Activated CD4-positive, alpha-beta T cell treated with anti-CD3 and anti-CD28 coated beads for 24 hours (primary cell): ENCODE results near the gene SCRG1.
A peak's percentile ranks its signal among the peaks of the same experiment; 100 is the strongest.

Experiments
- DNase-seq, 2 donors: peaks; one replicate each; pipeline ENCODE4 v3.0.0-alpha.2; 2020; ENCODE audit warnings: low read depth in 2 of 2

The SCRG1 gene

GRCh38 chr4:173362666-173363065 is 36.2 kb downstream of the SCRG1 start:
- DNase-seq: no peak

DNA sequence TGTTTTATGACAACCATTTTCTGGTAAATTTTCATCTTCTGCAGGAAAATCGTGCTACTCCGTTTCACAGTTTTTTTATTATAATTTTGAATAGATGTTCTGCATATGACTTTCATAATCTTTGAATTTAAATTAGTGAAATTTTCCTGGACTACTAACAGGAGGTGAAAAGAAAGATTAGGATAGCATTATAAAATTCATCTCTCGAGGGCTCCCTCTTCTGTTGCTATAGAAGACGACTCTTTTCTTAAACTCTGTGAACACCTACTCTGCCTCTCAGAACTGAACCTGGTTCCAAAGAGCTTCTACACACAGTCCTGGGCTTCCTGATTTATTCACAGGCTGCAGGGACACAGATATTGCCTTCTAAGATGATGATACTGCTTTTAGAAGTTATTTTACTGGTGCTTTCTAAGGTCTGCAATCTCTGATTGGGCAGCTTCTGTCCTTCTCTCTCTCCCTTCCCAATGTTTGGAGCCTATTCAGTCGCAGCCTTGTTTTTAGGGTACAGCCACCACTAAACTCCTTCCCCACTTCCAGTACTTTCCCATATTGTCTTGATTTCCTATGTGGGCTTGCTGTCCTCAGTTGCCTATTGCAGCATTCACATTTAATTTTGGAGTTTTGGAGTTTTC is 38.2 kb downstream of the SCRG1 start:
- DNase-seq: no peak

DNA sequence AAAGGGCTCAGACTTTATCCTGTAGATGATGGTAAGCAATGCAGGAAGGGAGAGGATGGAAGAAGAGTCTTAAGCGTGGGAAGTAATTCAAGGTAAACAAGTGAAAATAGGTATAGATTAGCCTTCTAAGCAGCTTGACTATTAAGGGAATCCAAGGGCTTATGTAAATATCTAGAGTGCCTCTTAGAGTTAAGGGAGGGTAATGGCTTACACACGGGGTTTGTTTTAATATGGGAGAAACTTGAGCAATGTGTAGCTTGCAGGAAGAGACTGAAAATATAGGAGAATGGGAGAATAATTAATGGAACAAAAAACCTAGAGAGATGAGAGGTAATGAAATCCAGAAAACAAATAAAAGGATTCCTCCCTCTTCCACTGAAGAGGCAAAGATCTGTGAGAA is 41.0 kb downstream of the SCRG1 start:
- DNase-seq: no peak

GRCh38 chr4:173347467-173347866 is 51.4 kb downstream of the SCRG1 start:
- no peak for DNase-seq

- DNase-seq: no peak
These were observed 52.8 kb downstream of the SCRG1 start for GRCh38 chr4:173346074-173346473.

- DNase-seq: no peak
These were observed 53.3 kb downstream of the SCRG1 start for GRCh38 chr4:173345648-173346047.

DNA sequence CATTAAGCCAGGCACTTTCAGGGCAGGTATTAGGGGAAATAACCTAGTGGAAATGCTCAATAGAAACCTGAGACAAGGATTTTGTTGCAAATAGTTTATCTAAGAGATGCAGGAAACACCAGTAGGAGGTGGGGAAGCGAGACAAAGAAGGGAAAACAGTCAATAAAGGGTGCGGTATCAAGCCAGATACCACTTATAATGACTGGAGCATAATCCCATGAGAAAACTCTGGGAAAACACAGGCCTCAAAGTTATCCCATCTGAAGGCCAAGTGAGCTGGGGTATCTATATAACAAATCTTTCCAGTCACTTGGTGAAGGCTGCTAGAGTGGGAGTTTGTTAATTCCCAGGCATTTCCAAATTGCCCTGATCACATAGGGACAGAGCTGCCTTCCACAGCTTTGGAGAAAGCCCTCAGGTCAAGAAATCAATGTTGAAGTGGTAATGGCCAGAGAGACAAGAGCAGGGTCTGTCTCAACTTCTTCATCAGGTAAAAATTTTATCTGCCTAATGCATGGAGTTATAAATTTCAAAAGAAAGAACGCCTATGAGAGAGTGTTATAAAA is 55.0 kb downstream of the SCRG1 start:
- DNase-seq: no peak

GRCh38 chr4:173337463-173337862 is 61.5 kb downstream of the SCRG1 start:
- no peak for DNase-seq

DNA sequence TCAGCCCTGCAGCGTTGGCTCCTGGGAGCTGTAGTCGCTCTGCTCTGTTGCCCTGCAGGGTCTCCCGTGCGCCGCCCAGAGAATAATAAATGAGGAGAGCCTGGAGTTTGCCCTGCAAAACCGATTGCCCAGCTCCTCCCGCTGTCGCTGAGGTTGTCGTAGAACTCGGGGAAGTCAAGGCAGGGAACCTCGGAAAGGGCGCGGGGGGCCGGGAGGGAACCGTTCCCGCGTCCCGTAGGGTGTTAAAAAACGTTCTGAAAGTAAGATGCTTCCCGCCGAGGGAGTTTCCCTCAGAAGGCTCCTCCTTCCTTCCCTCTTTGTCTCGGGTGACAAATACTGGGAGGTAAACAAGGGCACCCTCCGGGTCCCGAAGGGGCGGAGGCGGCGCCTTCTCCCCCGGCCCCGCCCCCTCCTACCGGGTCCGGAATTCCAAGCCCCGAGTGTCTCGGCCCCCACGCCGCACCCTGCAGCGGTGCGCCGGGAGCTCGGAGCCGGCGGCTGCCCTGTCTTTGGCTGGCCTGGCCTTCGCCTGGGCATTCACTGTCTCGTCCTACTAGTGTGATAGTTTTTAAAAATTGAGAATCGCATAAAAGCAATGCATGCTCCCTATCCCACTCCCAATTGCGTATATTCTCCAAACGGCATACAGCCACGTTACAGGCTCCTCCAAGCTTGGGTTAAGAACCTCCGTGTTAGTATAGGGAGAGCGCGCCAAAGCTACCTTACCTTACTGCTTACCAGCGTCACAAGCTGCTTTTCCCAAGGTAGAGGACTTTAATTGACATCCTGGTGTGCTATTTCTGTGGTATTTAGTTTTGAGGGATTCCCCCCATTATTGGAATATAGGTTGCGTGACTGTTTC is 63.8 kb downstream of the SCRG1 start:
- peak; percentile 4 to 38 for DNase-seq
